GM12865 (cell line): ENCODE results near the gene CBX3.

ENCODE experiments used
- DNase-seq: peaks from one replicate; pipeline ENCODE4 v3.0.0; 2010; ENCODE audit warnings: low read depth
- H3K4me3 ChIP-seq: 2 replicates; pipeline ENCODE4 v1.5.1; 2011; ENCODE audit warnings: mild to moderate bottlenecking, low read depth, low read length, control low read depth
- CTCF ChIP-seq: IDR thresholded peaks from 2 replicates; pipeline ENCODE4 v1.5.1; 2011; ENCODE audit warnings: low read length, control low read depth, low read depth, inconsistent platforms; ENCODE audit not compliant: insufficient read depth; ENCODE audit errors: missing control alignments

CBX3 gene

GRCh38 chr7:26166684-26167266 lies 34.8 kb upstream of the CBX3 start:
- no peak for TF ChIP-seq CTCF
- DNase-seq: peak; percentile 9
- no peak overlapping the region for H3K4me3 ChIP-seq

GRCh38 chr7:26167303-26167934 lies 34.1 kb upstream of the CBX3 start:
- peak; percentile 60 for DNase-seq
- H3K4me3 ChIP-seq: no peak overlapping the region
- TF ChIP-seq CTCF: no peak

- no peak overlapping the region for H3K4me3 ChIP-seq
- no peak for DNase-seq
- TF ChIP-seq CTCF: no peak
These were observed 33.0 kb upstream of the CBX3 start for GRCh38 chr7:26168458-26169023.

GRCh38 chr7:26169271-26169670 lies 32.3 kb upstream of the CBX3 start:
- H3K4me3 ChIP-seq: no peak overlapping the region
- no peak for TF ChIP-seq CTCF
- no peak for DNase-seq

- no peak for TF ChIP-seq CTCF
- H3K4me3 ChIP-seq: no peak overlapping the region
- no peak for DNase-seq
These were observed 30.9 kb upstream of the CBX3 start for GRCh38 chr7:26170663-26171062.

GRCh38 chr7:26171601-26172000 lies 29.9 kb upstream of the CBX3 start:
- H3K4me3 ChIP-seq: no peak overlapping the region
- no peak for DNase-seq
- TF ChIP-seq CTCF: no peak
